Activated B cell treated with CpG ODN at 0.5 μM for 24 hours (primary cell): Measurements from ENCODE around the gene NKAP. TPM values are rescaled to one million over a fixed set of nuclear protein-coding genes. Genes with fewer than 3 reads are reported as not detected.

ENCODE experiments used
- ATAC-seq: fragments of 200-7000 bp; cut with Tn5 transposase; one replicate; pipeline ENCODE4 v1.10.0; 2021; ENCODE audit warnings: low read depth, mild to moderate bottlenecking, moderate library complexity
- CTCF ChIA-PET: fragments of 350-600 bp; sonication (Branson Sonifier 250); formaldehyde crosslinking; loops from one replicate; lab custom pipeline; 2021; ENCODE audit warnings: antibody characterized with exemption; lab: Charles Lee
- POLR2A ChIA-PET: fragments of 350-600 bp; sonication (Branson Sonifier 250); formaldehyde crosslinking; loops from one replicate; lab custom pipeline; 2021; ENCODE audit warnings: antibody characterized with exemption; lab: Charles Lee
- DNase-seq: peaks from one replicate; pipeline ENCODE4 v3.0.0; 2022
- H3K27ac Mint-ChIP-seq: one replicate; pipeline ENCODE4 v1.8.0; 2020; ENCODE audit warnings: mixed read lengths
- H3K27me3 Mint-ChIP-seq: one replicate; pipeline ENCODE4 v1.8.0; 2021; ENCODE audit warnings: mixed read lengths
- H3K36me3 Mint-ChIP-seq: one replicate; pipeline ENCODE4 v1.8.0; 2021; ENCODE audit warnings: low read depth, mixed read lengths
- H3K4me1 Mint-ChIP-seq: one replicate; pipeline ENCODE4 v1.8.0; 2021; ENCODE audit warnings: mixed read lengths
- H3K4me3 Mint-ChIP-seq: one replicate; pipeline ENCODE4 v1.8.0; 2020; ENCODE audit warnings: mild to moderate bottlenecking, mixed read lengths
- H3K9me3 Mint-ChIP-seq: one replicate; pipeline ENCODE4 v1.8.0; 2020; ENCODE audit warnings: mixed read lengths
- intact Hi-C: fragments of 100-400 bp; cut with micrococcal nuclease; formaldehyde crosslinking; loops from one replicate; pipeline ENCODE4 v1.15.1; 2024
- total RNA-seq: library from RNA; stranded (reverse); gene quantifications from 2 replicates; pipeline ENCODE4 v1.2.3, GENCODE V29; 2022
- TF ChIP-seq, protein P1 (sequence below): fragments of 200-600 bp; IDR thresholded peaks from one replicate; pipeline ENCODE4 v1.8.0; 2022; ENCODE audit warnings: antibody characterized with exemption, mild to moderate bottlenecking

NKAP gene
- total RNA-seq, 1 donor from 2014 or later, result 11.9 TPM

GRCh38 chrX:119871599-119872395, 71.8 kb downstream of the NKAP start, which contains the start of the genes NDUFA1 and RNF113A:
Gene NDUFA1 (plus strand): TSS chrX:119871832. CDS start chrX:119871912, 80 bp downstream.
Gene RNF113A (minus strand): TSS chrX:119871733. CDS start chrX:119871613, 120 bp downstream.
- peak; percentile 75 for DNase-seq
- H3K4me1 Mint-ChIP-seq, result peaks cover 23% of the 10 kb centered on the region
- no peaks in the 10 kb centered on the region for H3K9me3 Mint-ChIP-seq
- peak; percentile 92 for ATAC-seq
- H3K27ac Mint-ChIP-seq, result peak within 1 kb of the TSS; percentile 98
- intact Hi-C loops, result loop anchor here (1.0 to 10.0 kb wide), 9 partner anchors 18 to 477 kb away; partner anchors contain the start of genes NKAP, NKRF, RPL39 and SLC25A43
- ChIA-PET POLR2A (interaction anchor here (0.6 to 3.6 kb wide), 14 partner anchors 10 to 690 kb away, joined by 3 to 41 read pairs (median 4); partner anchors contain the start of genes RPL39, SEPTIN6, SLC25A5 and SOWAHD), CTCF (interaction anchor here (1.3 kb wide), 1 partner anchor 113 kb away, joined by 3 read pairs; the partner anchor contains the start of gene SOWAHD)
- TF ChIP-seq, protein P1, sequence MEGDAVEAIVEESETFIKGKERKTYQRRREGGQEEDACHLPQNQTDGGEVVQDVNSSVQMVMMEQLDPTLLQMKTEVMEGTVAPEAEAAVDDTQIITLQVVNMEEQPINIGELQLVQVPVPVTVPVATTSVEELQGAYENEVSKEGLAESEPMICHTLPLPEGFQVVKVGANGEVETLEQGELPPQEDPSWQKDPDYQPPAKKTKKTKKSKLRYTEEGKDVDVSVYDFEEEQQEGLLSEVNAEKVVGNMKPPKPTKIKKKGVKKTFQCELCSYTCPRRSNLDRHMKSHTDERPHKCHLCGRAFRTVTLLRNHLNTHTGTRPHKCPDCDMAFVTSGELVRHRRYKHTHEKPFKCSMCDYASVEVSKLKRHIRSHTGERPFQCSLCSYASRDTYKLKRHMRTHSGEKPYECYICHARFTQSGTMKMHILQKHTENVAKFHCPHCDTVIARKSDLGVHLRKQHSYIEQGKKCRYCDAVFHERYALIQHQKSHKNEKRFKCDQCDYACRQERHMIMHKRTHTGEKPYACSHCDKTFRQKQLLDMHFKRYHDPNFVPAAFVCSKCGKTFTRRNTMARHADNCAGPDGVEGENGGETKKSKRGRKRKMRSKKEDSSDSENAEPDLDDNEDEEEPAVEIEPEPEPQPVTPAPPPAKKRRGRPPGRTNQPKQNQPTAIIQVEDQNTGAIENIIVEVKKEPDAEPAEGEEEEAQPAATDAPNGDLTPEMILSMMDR, result no peak
- peaks cover 16% of the 10 kb centered on the region for H3K36me3 Mint-ChIP-seq
- no peaks in the 10 kb centered on the region for H3K27me3 Mint-ChIP-seq
- peak within 1 kb of the TSS; percentile 96 for H3K4me3 Mint-ChIP-seq

GRCh38 chrX:119871245-119871598, 72.3 kb downstream of the NKAP start:
- CTCF ChIA-PET, result interaction anchor here (0.6 to 1.3 kb wide), 2 partner anchors 113 to 296 kb away, joined by 3 read pairs; partner anchors contain the start of gene SOWAHD
- Mint-ChIP-seq H3K27me3 (no peaks in the 10 kb centered on the region), H3K27ac (peak overlapping the region; percentile 98), H3K36me3 (peaks cover 16% of the 10 kb centered on the region), H3K9me3 (no peaks in the 10 kb centered on the region), H3K4me1 (peaks cover 23% of the 10 kb centered on the region), H3K4me3 (peak overlapping the region; percentile 96)
- intact Hi-C loops, result loop anchor here (1.0 to 10.0 kb wide), 9 partner anchors 18 to 476 kb away; partner anchors contain the start of genes NKAP, NKRF, RPL39 and SLC25A43
- TF ChIP-seq, protein P1, result no peak
- DNase-seq (no peak), ATAC-seq (peak; percentile 41)
- POLR2A ChIA-PET, result interaction anchor here (0.6 to 3.6 kb wide), 16 partner anchors 9 to 690 kb away, joined by 3 to 41 read pairs (median 3); partner anchors contain the start of genes NKRF, RPL39, SEPTIN6 and SLC25A5

Other genes starting within 250 kb of the NKAP start
- gene SOWAHD, start 185.2 kb downstream of the NKAP start, total RNA-seq, result 9.7 and 9.9 TPM in 2 replicates
- 3,684 and 4,270 TPM in 2 replicates for gene RPL39, start 152.1 kb downstream of the NKAP start, total RNA-seq
- gene UPF3B, start 90.8 kb downstream of the NKAP start, total RNA-seq, result 14.0 and 15.9 TPM in 2 replicates
- 27.1 and 28.1 TPM in 2 replicates for gene RNF113A, start 72.0 kb downstream of the NKAP start, total RNA-seq
- 65.3 and 88.0 TPM in 2 replicates for gene NDUFA1, start 71.9 kb downstream of the NKAP start, total RNA-seq
- not detected in 2 replicates for gene AKAP14, start 47.9 kb downstream of the NKAP start, total RNA-seq
- gene RHOXF2B, start 133.9 kb upstream of the NKAP start, total RNA-seq, result not detected in 2 replicates
- gene RHOXF1, start 172.2 kb upstream of the NKAP start, total RNA-seq, result not detected in 2 replicates
- gene RHOXF2, start 214.9 kb upstream of the NKAP start, total RNA-seq, result not detected in 2 replicates